Neural progenitor cell (in vitro differentiated cells): ENCODE data around the gene EMILIN2. TPM values are rescaled to one million over a fixed set of nuclear protein-coding genes. Genes with fewer than 3 reads are reported as not detected.
"Not testable (repeated sequence)": the region's sequence is repeated elsewhere in the genome, so short reads cannot be mapped to it uniquely, and the experiment has no call there.

Source experiments
- DNase-seq: peaks from one replicate; pipeline ENCODE4 v3.0.0-alpha.2; 2016; ENCODE audit warnings: low spot score
- H2AFZ ChIP-seq: fragments of 200-600 bp; sonication (generic); replicated peaks from 2 replicates; pipeline ENCODE4 v1.6.1; 2016; ENCODE audit warnings: antibody characterized with exemption
- H3F3A ChIP-seq: fragments of 200-600 bp; sonication (generic); 2 replicates; pipeline ENCODE4 v1.6.1; 2016; ENCODE audit warnings: antibody characterized with exemption, low read depth
- H3K27ac ChIP-seq: fragments of 200-600 bp; sonication (generic); 2 replicates; pipeline ENCODE4 v1.5.1; 2016; ENCODE audit warnings: mild to moderate bottlenecking
- H3K27me3 ChIP-seq: fragments of 200-600 bp; sonication (generic); 2 replicates; pipeline ENCODE4 v1.6.1; 2016; ENCODE audit warnings: mild to moderate bottlenecking, moderate library complexity
- H3K36me3 ChIP-seq: fragments of 200-600 bp; sonication (generic); 2 replicates; pipeline ENCODE4 v1.5.1; 2016
- H3K4me1 ChIP-seq: fragments of 200-600 bp; sonication (generic); 2 replicates; pipeline ENCODE4 v1.6.1; 2016; ENCODE audit warnings: mixed run types
- H3K4me2 ChIP-seq: fragments of 200-600 bp; sonication (generic); 2 replicates; pipeline ENCODE4 v1.6.1; 2016
- H3K4me3 ChIP-seq: fragments of 200-600 bp; sonication (generic); 2 replicates; pipeline ENCODE4 v1.5.1; 2016
- H3K79me2 ChIP-seq: fragments of 200-600 bp; sonication (generic); 2 replicates; pipeline ENCODE4 v1.6.1; 2016; ENCODE audit warnings: low read depth
- H3K9ac ChIP-seq: fragments of 200-600 bp; sonication (generic); 2 replicates; pipeline ENCODE4 v1.6.1; 2016
- H3K9me3 ChIP-seq: fragments of 200-600 bp; sonication (generic); 2 replicates; pipeline ENCODE4 v1.5.1; 2016; ENCODE audit warnings: low read depth
- H4K20me1 ChIP-seq: fragments of 200-600 bp; sonication (generic); 2 replicates; pipeline ENCODE4 v1.6.1; 2016; ENCODE audit warnings: low read depth
- H3K27ac Mint-ChIP-seq: 3 replicates; pipeline ENCODE4 v1.8.0; 2021; ENCODE audit warnings: mixed read lengths
- H3K27me3 Mint-ChIP-seq: 2 replicates; pipeline ENCODE4 v1.8.0; 2022; ENCODE audit warnings: low read depth, mild to moderate bottlenecking, inconsistent platforms, moderate library complexity, mixed read lengths; ENCODE audit not compliant: insufficient read depth
- H3K36me3 Mint-ChIP-seq: 3 replicates; pipeline ENCODE4 v1.8.0; 2021; ENCODE audit warnings: mixed read lengths
- H3K4me1 Mint-ChIP-seq: 3 replicates; pipeline ENCODE4 v1.8.0; 2021; ENCODE audit warnings: mixed read lengths
- H3K4me3 Mint-ChIP-seq: 3 replicates; pipeline ENCODE4 v1.8.0; 2021; ENCODE audit warnings: mild to moderate bottlenecking, moderate library complexity, mixed read lengths
- H3K9me3 Mint-ChIP-seq: 3 replicates; pipeline ENCODE4 v1.8.0; 2020; ENCODE audit warnings: mixed read lengths
- EZH2 ChIP-seq: fragments of 200-600 bp; sonication (generic); IDR thresholded peaks from 2 replicates; pipeline ENCODE4 v1.6.1; 2017; ENCODE audit warnings: antibody characterized with exemption, mild to moderate bottlenecking, moderate library complexity
- EZH2phosphoT487 ChIP-seq: fragments of 200-600 bp; sonication (generic); IDR thresholded peaks from 2 replicates; pipeline ENCODE4 v1.6.1; 2017; ENCODE audit warnings: antibody characterized with exemption
- total RNA-seq: library from RNA; depleted of rRNA; stranded (reverse); fragments of >200 nt; gene quantifications from 2 replicates; pipeline ENCODE4 v1.2.3, GENCODE V29; 2015; ENCODE audit warnings: low replicate concordance
- TF ChIP-seq, protein P1 (sequence below): fragments of 200-600 bp; sonication (generic); IDR thresholded peaks from 2 replicates; pipeline ENCODE4 v1.5.1; 2017; ENCODE audit warnings: antibody characterized with exemption, mild to moderate bottlenecking

EMILIN2 gene
- total RNA-seq, 1 donor from 2014 or later: 2.2 TPM

- Histone ChIP-seq H3K4me2 (no peak overlapping the region), H3K27me3 (no peaks in the 10 kb centered on the region), H3K9me3 (no peaks in the 10 kb centered on the region), H3K27ac (no peak overlapping the region), H3K9ac (no peak overlapping the region), H3K79me2 (no peaks in the 10 kb centered on the region), H3F3A (no peaks in the 10 kb centered on the region), H4K20me1 (no peaks in the 10 kb centered on the region), H3K36me3 (no peaks in the 10 kb centered on the region), H2AFZ (no peak overlapping the region), H3K4me3 (no peak overlapping the region), H3K4me1 (no peaks in the 10 kb centered on the region)
- Mint-ChIP-seq H3K36me3 (no peaks in the 10 kb centered on the region), H3K4me3 (no peak overlapping the region), H3K27ac (no peak overlapping the region), H3K9me3 (no peaks in the 10 kb centered on the region), H3K27me3 (peaks cover 6% of the 10 kb centered on the region), H3K4me1 (peaks cover 4% of the 10 kb centered on the region)
- DNase-seq: no peak
- TF ChIP-seq EZH2 (no peak), EZH2phosphoT487 (no peak)
- TF ChIP-seq, protein P1, sequence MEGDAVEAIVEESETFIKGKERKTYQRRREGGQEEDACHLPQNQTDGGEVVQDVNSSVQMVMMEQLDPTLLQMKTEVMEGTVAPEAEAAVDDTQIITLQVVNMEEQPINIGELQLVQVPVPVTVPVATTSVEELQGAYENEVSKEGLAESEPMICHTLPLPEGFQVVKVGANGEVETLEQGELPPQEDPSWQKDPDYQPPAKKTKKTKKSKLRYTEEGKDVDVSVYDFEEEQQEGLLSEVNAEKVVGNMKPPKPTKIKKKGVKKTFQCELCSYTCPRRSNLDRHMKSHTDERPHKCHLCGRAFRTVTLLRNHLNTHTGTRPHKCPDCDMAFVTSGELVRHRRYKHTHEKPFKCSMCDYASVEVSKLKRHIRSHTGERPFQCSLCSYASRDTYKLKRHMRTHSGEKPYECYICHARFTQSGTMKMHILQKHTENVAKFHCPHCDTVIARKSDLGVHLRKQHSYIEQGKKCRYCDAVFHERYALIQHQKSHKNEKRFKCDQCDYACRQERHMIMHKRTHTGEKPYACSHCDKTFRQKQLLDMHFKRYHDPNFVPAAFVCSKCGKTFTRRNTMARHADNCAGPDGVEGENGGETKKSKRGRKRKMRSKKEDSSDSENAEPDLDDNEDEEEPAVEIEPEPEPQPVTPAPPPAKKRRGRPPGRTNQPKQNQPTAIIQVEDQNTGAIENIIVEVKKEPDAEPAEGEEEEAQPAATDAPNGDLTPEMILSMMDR: no peak
Observed at GRCh38 chr18:2827061-2827460, 19.7 kb upstream of the EMILIN2 start.

GRCh38 chr18:2836118-2836517 is 10.7 kb upstream of the EMILIN2 start:
- not testable (repeated sequence) for DNase-seq, H3K4me3 Mint-ChIP-seq, H3K36me3 Mint-ChIP-seq, H3F3A ChIP-seq, H3K27ac ChIP-seq, H3K27me3 ChIP-seq, H3K4me2 ChIP-seq, H3K27ac Mint-ChIP-seq, H3K27me3 Mint-ChIP-seq, H3K9me3 ChIP-seq, H3K4me1 Mint-ChIP-seq, H3K36me3 ChIP-seq, H4K20me1 ChIP-seq, H3K79me2 ChIP-seq, H2AFZ ChIP-seq, H3K9ac ChIP-seq, H3K4me1 ChIP-seq, H3K4me3 ChIP-seq
- H3K9me3 Mint-ChIP-seq: peaks cover 21% of the 10 kb centered on the region

DNA sequence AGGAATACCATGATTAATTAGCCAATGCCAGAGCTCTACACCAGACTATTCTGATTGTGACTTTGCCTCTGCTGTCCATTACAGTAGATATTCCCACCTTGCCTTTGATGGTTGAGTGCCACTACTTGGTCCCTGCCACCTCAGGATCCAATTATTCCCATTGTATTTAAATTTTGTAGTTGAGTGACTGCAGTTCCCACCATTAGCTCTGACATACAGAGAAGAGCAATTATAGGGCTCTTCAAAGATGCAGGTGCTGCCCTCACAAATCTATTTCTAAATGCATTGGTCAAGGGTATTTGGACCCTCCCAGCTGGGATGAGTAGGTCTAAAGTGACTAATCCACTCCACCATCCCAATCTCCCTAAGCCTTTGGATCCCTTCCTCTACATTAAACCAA is 9.5 kb upstream of the EMILIN2 start:
- H3K36me3 ChIP-seq, H3K36me3 Mint-ChIP-seq, H3F3A ChIP-seq, H3K4me1 ChIP-seq, H3K4me3 Mint-ChIP-seq, H3K9ac ChIP-seq, H3K9me3 ChIP-seq, DNase-seq, H3K27ac ChIP-seq, H4K20me1 ChIP-seq, H3K27me3 ChIP-seq, H3K4me3 ChIP-seq, H3K27ac Mint-ChIP-seq, H3K79me2 ChIP-seq, H3K4me2 ChIP-seq, H3K27me3 Mint-ChIP-seq, H2AFZ ChIP-seq, H3K4me1 Mint-ChIP-seq: not testable (repeated sequence)
- H3K9me3 Mint-ChIP-seq: peaks cover 21% of the 10 kb centered on the region

GRCh38 chr18:2839202-2839601 is 7.6 kb upstream of the EMILIN2 start:
- Histone ChIP-seq H3K9me3 (no peaks in the 10 kb centered on the region), H2AFZ (no peak overlapping the region), H3K4me3 (no peak overlapping the region), H3K27ac (no peak overlapping the region), H3K4me2 (no peak overlapping the region), H3K36me3 (no peaks in the 10 kb centered on the region), H3K4me1 (no peaks in the 10 kb centered on the region), H3K27me3 (peaks cover 15% of the 10 kb centered on the region), H3K79me2 (no peaks in the 10 kb centered on the region), H4K20me1 (no peaks in the 10 kb centered on the region), H3K9ac (no peak overlapping the region), H3F3A (no peaks in the 10 kb centered on the region)
- H3K36me3 Mint-ChIP-seq: peaks cover 3% of the 10 kb centered on the region
- DNase-seq: no peak
- no peak overlapping the region for H3K27ac Mint-ChIP-seq
- TF ChIP-seq, protein P1: no peak
- TF ChIP-seq EZH2phosphoT487 (no peak), EZH2 (no peak)
- peak overlapping the region; percentile 33 for H3K4me3 Mint-ChIP-seq
- peaks cover 21% of the 10 kb centered on the region for H3K9me3 Mint-ChIP-seq
- H3K4me1 Mint-ChIP-seq: no peaks in the 10 kb centered on the region
- H3K27me3 Mint-ChIP-seq: peaks cover 12% of the 10 kb centered on the region
